ENCODE measurements around the gene PADI4.

DNA sequence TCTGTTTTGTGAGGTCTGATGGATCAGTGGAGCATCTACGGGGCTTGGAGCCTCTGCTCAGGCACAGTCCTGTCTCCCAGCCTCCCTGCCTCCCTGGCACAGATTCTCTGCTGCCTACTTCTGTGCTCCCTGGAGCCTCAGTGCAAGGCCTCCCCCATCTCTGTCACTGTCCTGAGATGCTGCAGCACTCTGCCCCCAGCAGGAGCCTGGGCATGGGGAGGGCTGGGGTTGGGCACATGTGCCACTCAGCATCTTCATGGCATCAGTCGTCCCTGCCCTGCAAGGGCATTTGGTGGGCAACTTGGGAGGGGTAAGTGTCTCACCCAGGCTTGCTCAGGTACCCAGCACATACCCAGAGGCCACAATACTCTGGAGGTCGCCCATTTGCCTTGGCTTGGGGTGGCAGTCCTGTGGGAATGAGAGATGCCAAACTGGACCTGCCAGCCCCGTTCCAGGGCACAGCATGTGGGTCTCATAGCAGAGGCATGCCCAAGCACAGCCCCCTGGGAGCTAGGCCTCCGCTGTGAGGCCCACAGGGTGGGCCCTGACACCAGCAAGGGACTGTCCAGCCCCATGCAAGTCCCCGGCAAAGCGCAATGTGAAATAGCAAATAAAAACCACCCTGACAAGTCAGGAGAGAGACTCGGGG is 30.4 kb upstream of the PADI4 start:
- TF ChIP-seq POLR2A (IDR thresholded peaks at IDR 0.05; ENCODE audit: low read depth, low read length) (no peak), POLR2AphosphoS5 (IDR thresholded peaks at IDR 0.05; ENCODE audit: low read depth, low read length) (no peak)
